ENCODE measurements around the gene TPSAB1.
"Not testable (repeated sequence)": the region's sequence is repeated elsewhere in the genome, so short reads cannot be mapped to it uniquely, and the experiment has no call there.

DNA sequence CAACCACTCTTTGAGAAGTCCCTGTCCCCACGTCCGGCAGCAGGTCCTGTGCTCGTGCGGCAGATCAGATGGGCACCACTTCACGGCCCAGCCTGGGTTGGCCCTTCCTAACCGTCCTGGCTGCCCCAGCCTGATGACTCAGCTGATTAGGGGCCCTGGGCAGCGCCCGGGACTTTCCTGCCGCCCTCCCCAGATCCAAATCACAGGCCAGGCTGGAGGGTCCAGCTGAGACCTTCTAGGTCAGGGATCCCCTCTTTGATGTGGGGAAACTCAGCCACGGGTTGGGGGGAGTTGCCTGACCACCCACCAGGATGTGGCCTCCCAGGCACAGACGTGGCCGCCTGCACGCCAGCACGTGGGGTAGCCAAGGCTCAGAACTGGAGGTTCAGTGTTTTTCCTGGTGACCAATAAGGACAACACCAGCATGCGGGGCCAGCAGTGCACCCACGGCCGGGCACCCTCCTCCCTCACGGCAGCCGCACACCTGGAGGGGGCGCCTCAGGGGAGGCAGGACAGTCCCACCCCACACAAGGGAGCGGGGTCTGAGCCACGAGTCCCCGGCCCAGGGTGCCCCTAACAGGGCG, 14.7 kb upstream of the TPSAB1 start:
- TF ChIP-seq, protein P1, sequence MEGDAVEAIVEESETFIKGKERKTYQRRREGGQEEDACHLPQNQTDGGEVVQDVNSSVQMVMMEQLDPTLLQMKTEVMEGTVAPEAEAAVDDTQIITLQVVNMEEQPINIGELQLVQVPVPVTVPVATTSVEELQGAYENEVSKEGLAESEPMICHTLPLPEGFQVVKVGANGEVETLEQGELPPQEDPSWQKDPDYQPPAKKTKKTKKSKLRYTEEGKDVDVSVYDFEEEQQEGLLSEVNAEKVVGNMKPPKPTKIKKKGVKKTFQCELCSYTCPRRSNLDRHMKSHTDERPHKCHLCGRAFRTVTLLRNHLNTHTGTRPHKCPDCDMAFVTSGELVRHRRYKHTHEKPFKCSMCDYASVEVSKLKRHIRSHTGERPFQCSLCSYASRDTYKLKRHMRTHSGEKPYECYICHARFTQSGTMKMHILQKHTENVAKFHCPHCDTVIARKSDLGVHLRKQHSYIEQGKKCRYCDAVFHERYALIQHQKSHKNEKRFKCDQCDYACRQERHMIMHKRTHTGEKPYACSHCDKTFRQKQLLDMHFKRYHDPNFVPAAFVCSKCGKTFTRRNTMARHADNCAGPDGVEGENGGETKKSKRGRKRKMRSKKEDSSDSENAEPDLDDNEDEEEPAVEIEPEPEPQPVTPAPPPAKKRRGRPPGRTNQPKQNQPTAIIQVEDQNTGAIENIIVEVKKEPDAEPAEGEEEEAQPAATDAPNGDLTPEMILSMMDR (IDR thresholded peaks at IDR 0.05) = not testable (repeated sequence)
- TF ChIP-seq POLR2A (IDR thresholded peaks at IDR 0.05) = not testable (repeated sequence)
